ENCODE measurements around the gene S100PBP.

Gene S100PBP

GRCh38 chr1:32907435-32907834, 90.0 kb downstream of the S100PBP start:
- TF ChIP-seq CTCF (IDR thresholded peaks at IDR 0.05) = no peak
- Mint-ChIP-seq H3K36me3 (ENCODE audit: low read depth) (no peaks in the 10 kb centered on the region), H3K27ac (no peak overlapping the region), H3K27me3 (ENCODE audit: low read depth, poor library complexity) (peaks cover 27% of the 10 kb centered on the region), H3K4me3 (no peak overlapping the region), H3K4me1 (no peaks in the 10 kb centered on the region), H3K9me3 (no peaks in the 10 kb centered on the region)
- no peak for DNase-seq

Data from nephron progenitor cell (in vitro differentiated cells).